K562 (cell line): ENCODE measurements around the gene PPP2R2D. TPM values are rescaled to one million over a fixed set of nuclear protein-coding genes. Genes with fewer than 3 reads are reported as not detected.

Experiments
- ATAC-seq: fragments of 200-7000 bp; cut with Tn5 transposase; 3 replicates; pipeline ENCODE4 v1.9.1; 2020; ENCODE audit warnings: moderate library complexity
- BruUV-seq: library from RNA; stranded (reverse); fragments of 400-500 nt; replicated peaks from 2 replicates; lab custom pipeline; 2021; lab: Mats Ljungman, UMichigan
- CTCF ChIA-PET: fragments of 300-600 bp; formaldehyde crosslinking; extraction: SDS; loops from one replicate; lab custom pipeline; 2021; ENCODE audit warnings: low intra/inter-chr PET ratio; lab: Yijun Ruan, JAX
- POLR2A ChIA-PET: fragments of 300-600, 350-650 bp; sonication (Branson Sonifier 250); formaldehyde crosslinking; extraction: SDS; loops from one replicate; lab custom pipeline; 2021; ENCODE audit warnings: antibody characterized with exemption, inconsistent platforms; lab: Yijun Ruan, JAX
- DNase-seq, 4 experiments: peaks; one replicate each; pipeline versions ENCODE4 v3.0.0 to v3.0.0-alpha.2; 2011 to 2018; ENCODE audit warnings: low spot score in 3 of 4, mixed read lengths in 3 of 4; ENCODE audit errors: extremely low read depth in 1 of 4
- FAIRE-seq: peaks from 2 replicates; lab custom pipeline; 2011; peaks lifted over from hg19 to GRCh38; lab: Jason Lieb, UNC
- H2AFZ ChIP-seq: 2 replicates; pipeline ENCODE4 v1.6.0; 2011; ENCODE audit warnings: low read depth, low read length, control low read depth, inconsistent platforms
- H3K27ac ChIP-seq: fragments of 200-600 bp; 3 replicates; pipeline ENCODE4 v1.8.0; 2011; ENCODE audit warnings: low read depth, mild to moderate bottlenecking, control low read depth, inconsistent platforms, low read length, moderate library complexity, mixed read lengths; ENCODE audit errors: extremely low read depth
- H3K27me3 ChIP-seq, 2 experiments: fragments of 300-600 bp in 1 of 2; 2 replicates in 1 of 2; 3 replicates in 1 of 2; pipeline versions ENCODE4 v1.6.0 to v1.8.0; 2011; ENCODE audit warnings: inconsistent platforms in 2 of 2, low read length in 2 of 2, mild to moderate bottlenecking in 1 of 2, mixed read lengths in 1 of 2, moderate library complexity in 1 of 2; ENCODE audit not compliant: control insufficient read depth in 2 of 2, insufficient read depth in 2 of 2
- H3K36me3 ChIP-seq: fragments of 300-600 bp; 3 replicates; pipeline ENCODE4 v1.8.0; 2011; ENCODE audit warnings: mild to moderate bottlenecking, low read length, inconsistent platforms; ENCODE audit not compliant: control insufficient read depth, insufficient read depth
- H3K4me1 ChIP-seq, 2 experiments: fragments of 200-600 bp in 1 of 2; replicated peaks in 1 of 2; 2 replicates in 1 of 2; 3 replicates in 1 of 2; pipeline versions ENCODE4 v1.5.1 to v1.8.0; 2011; ENCODE audit warnings: inconsistent platforms in 2 of 2, low read length in 2 of 2, mild to moderate bottlenecking in 1 of 2, mixed read lengths in 1 of 2, moderate library complexity in 1 of 2; ENCODE audit not compliant: control insufficient read depth in 2 of 2, insufficient read depth in 2 of 2
- H3K4me2 ChIP-seq: 2 replicates; pipeline ENCODE4 v1.6.1; 2011; ENCODE audit warnings: low read length, control low read depth, inconsistent platforms, mixed read lengths; ENCODE audit not compliant: insufficient read depth
- H3K4me3 ChIP-seq: fragments of 200-600 bp; sonication (generic), shearing (Covaris generic); 2 replicates; pipeline ENCODE4 v1.5.1; 2016; ENCODE audit warnings: control low read depth, inconsistent platforms
- H3K79me2 ChIP-seq: fragments of 200-600 bp; 3 replicates; pipeline ENCODE4 v1.8.0; 2011; ENCODE audit warnings: low read length, inconsistent platforms; ENCODE audit not compliant: control insufficient read depth, insufficient read depth
- H3K9ac ChIP-seq, 2 experiments: 2 replicates each; pipeline versions ENCODE4 v1.6.0 to v1.6.1; 2011; ENCODE audit warnings: low read depth in 2 of 2, low read length in 2 of 2, control low read depth in 1 of 2, inconsistent platforms in 1 of 2, mild to moderate bottlenecking in 1 of 2, mixed read lengths in 1 of 2; ENCODE audit not compliant: insufficient read depth in 1 of 2
- H3K9me1 ChIP-seq: one replicate; pipeline ENCODE4 v1.6.0; 2011; ENCODE audit warnings: inconsistent platforms, mild to moderate bottlenecking, low read length, moderate library complexity; ENCODE audit not compliant: control insufficient read depth, insufficient read depth
- H3K9me3 ChIP-seq: replicated peaks from 2 replicates; pipeline ENCODE4 v1.5.1; 2011; ENCODE audit warnings: low read depth, low read length, inconsistent platforms; ENCODE audit not compliant: control insufficient read depth, insufficient read depth
- H4K20me1 ChIP-seq: replicated peaks from 2 replicates; pipeline ENCODE4 v1.6.1; 2011; ENCODE audit warnings: low read length, inconsistent platforms, mixed read lengths; ENCODE audit not compliant: control insufficient read depth, insufficient read depth
- CBX1 ChIP-seq: sonication (generic); IDR thresholded peaks from 2 replicates; pipeline ENCODE4 v1.6.1; 2016; ENCODE audit warnings: antibody characterized with exemption, low read depth, mild to moderate bottlenecking
- CREB5 ChIP-seq: fragments of 250-450 bp; sonication (Bioruptor Pico); IDR thresholded peaks from 2 replicates; pipeline ENCODE4 v1.5.0; 2020; ENCODE audit warnings: mild to moderate bottlenecking
- MECOM ChIP-seq: fragments of 250-450 bp; sonication (Bioruptor Pico); IDR thresholded peaks from 2 replicates; pipeline ENCODE4 v1.8.0; 2022; ENCODE audit warnings: inconsistent platforms
- NEUROD1 ChIP-seq: fragments of 150-350 bp; IDR thresholded peaks from 2 replicates; pipeline ENCODE4 v1.6.1; 2014; ENCODE audit warnings: borderline replicate concordance, low read length, low read depth; ENCODE audit not compliant: partially characterized antibody
- POLR2B ChIP-seq: fragments of 450-650 bp; IDR thresholded peaks from 2 replicates; pipeline ENCODE4 v1.6.1; 2018; ENCODE audit warnings: low read depth; ENCODE audit not compliant: partially characterized antibody
- THRA ChIP-seq: fragments of 450-650 bp; IDR thresholded peaks from 2 replicates; pipeline ENCODE4 v1.6.1; 2017; ENCODE audit warnings: mild to moderate bottlenecking, moderate library complexity
- WGBS: fragments of 100-300 bp; shearing (Covaris generic); methylation state at CpG from one replicate; pipeline ENCODE4 v1.1.6; 2016; ENCODE audit warnings: low coverage, mixed read lengths; ENCODE audit not compliant: insufficient coverage; ENCODE audit errors: missing lambda C conversion rate; 5-methylcytosine and 5-hydroxymethylcytosine counted together
- in situ Hi-C: fragments of 300-500 bp; cut with MboI; formaldehyde crosslinking; loops from 4 replicates; pipeline ENCODE4 v1.15.0; 2018; ENCODE audit warnings: inconsistent platforms, mixed read lengths
- intact Hi-C: fragments of 100-400 bp; cut with micrococcal nuclease; formaldehyde crosslinking; loops from 2 replicates; pipeline ENCODE4 v1.14.2; 2022
- polyA plus RNA-seq, 8 experiments: library from polyadenylated mRNA; depleted of rRNA in 4 of 8; stranded (reverse) in 5 of 8; unstranded in 3 of 8; fragments of >200 nt; fragmentation: Nextera tagmentation in 2 of 8; fragmentation: Illumina TruSeq in 1 of 8; extraction: Ambion mirVana in 2 of 8; extraction: Trizol in 1 of 8; gene quantifications; 2 replicates each; pipeline versions ENCODE4 v1.2.1 to v1.2.3, GENCODE V29; 2011 to 2014; ENCODE audit warnings: inconsistent platforms in 1 of 8, missing spikeins in 1 of 8
- total RNA-seq, 7 experiments: library from RNA; depleted of rRNA in 6 of 7; stranded (reverse); fragments of >200 nt in 6 of 7; fragmentation: Illumina TruSeq in 2 of 7; extraction: Trizol in 2 of 7; gene quantifications; 2 replicates each; pipeline versions ENCODE4 v1.2.1 to v1.2.3, GENCODE V29; 2011 to 2021; ENCODE audit warnings: low replicate concordance in 1 of 7

The PPP2R2D gene
- total and polyA plus RNA-seq, 9 of the 15 experiments (the other 6 are each of a cell fraction or from before 2014, with no cell fraction given): 1.9 to 37.0 (median 26.8) TPM

DNA sequence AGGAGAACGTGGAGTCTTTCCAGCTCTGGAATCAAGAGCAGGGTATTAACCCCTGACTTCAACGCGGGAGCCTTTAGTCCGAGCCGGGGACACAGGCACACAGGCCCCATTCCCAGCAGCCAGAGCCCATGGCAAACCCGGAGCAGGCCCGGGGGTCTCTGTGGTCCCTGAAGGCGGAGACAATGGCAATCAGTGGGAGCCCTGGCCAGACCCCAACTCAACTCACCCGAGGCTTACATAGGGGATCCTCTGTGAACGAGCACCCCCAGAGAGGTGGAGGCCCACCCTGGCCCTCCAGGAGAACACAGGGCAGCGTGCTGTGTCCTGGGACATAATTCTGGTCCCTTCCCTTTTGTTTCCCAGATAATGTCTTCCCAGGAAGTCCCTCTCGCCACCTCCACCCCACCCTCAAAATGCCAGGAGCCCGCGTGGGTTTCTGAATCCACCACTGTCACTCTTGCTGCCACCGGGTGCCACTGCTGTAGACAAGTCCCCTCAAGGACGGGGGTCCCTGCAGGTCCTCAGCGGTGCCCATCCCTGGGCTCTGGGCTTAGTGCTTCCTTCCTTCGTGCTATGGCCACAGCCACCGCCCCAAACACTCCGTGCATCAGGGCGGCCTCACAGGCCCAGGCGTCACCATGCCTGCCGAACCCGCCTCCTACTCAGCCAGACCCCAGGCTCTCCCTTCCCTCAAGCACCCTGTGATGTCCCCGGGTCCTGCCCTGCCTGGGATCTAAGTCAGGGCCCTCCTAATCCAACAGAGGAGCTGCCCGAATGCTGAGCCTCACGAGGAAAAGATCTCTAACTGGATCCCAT lies 28.6 kb upstream of the PPP2R2D start:
- in situ Hi-C loops: no loop called here
- no peak for FAIRE-seq

More for the DNA sequence above, 28.6 kb upstream of the PPP2R2D start:
- H4K20me1 ChIP-seq: 0 out of 2 replicates have a peak, but pooled peaks cover 3% of the 10 kb centered on the region
- 3% methylated on average over 5 of the region's 27 CpGs for WGBS
- no peak for DNase-seq
- no peak overlapping the region for H3K4me2 ChIP-seq
- intact Hi-C loops: loop anchor here (10.0 kb wide), 2 partner anchors 417 to 1187 kb away; no protein-coding TSS in a partner anchor
- H3K4me1 ChIP-seq: peaks cover 0 to 10% of the 10 kb centered on the region in 2 experiments; a peak in 2 of 5 replicates
- no peaks in the 10 kb centered on the region for H3K36me3 ChIP-seq
- no peak overlapping the region for H3K9ac ChIP-seq
- no peaks in the 10 kb centered on the region for H3K79me2 ChIP-seq
- no TSS peak for BruUV-seq
- H3K4me3 ChIP-seq: no peak overlapping the region
- CTCF ChIA-PET: no interaction called here
- no peak overlapping the region for H3K27ac ChIP-seq
- POLR2A ChIA-PET: interaction anchor here (0.5 to 0.6 kb wide), 2 partner anchors 524 to 716 kb away, joined by 3 read pairs; no protein-coding TSS in a partner anchor
- no peaks in the 10 kb centered on the region for H3K9me1 ChIP-seq
- no peaks in the 10 kb centered on the region for H3K9me3 ChIP-seq
- ATAC-seq: no peak
- H3K27me3 ChIP-seq: peaks cover 14 to 49% of the 10 kb centered on the region in 2 experiments
- no peak overlapping the region for H2AFZ ChIP-seq
- TF ChIP-seq NEUROD1 (no peak), CBX1 (no peak), POLR2B (no peak), CREB5 (CRISPR knock-in tag) (no peak), MECOM (no peak), THRA (no peak)
